HG03060 (cell line): ENCODE measurements around the gene PLPP6.

Experiments
- ATAC-seq: cut with Tn5 transposase; IDR thresholded peaks from one replicate; pipeline ENCODE4 v1.9.1; 2021; ENCODE audit warnings: low read depth, moderate number of reproducible peaks; ENCODE audit not compliant: unreplicated experiment

Gene PLPP6

DNA sequence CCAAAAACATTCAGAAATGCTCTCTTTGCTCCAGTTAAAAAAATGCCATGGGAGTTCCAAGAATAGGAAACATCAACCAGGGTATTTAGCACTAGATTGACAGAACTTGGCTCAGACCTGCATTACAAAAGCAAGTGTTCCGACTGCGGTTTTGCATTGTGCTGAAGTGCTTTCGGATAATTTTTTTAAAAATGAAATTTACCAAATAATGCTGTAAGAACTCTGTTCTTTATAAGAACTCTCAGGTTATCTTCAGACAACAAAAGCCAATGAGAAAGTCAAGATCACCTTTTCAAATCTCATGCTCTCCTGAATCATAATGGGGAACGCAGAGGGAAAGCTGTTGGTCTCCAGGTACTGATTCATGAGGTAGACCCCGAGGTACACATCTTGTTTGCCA is 483 bp upstream of the PLPP6 start:
- no peak for ATAC-seq

- no peak for ATAC-seq
These were observed 1.1 kb downstream of the PLPP6 start for GRCh38 chr9:4662989-4663792.

GRCh38 chr9:4663956-4664355 is 1.9 kb downstream of the PLPP6 start:
- ATAC-seq: no peak

- no peak for ATAC-seq
These were observed 3.3 kb downstream of the PLPP6 start for GRCh38 chr9:4665357-4665756.

DNA sequence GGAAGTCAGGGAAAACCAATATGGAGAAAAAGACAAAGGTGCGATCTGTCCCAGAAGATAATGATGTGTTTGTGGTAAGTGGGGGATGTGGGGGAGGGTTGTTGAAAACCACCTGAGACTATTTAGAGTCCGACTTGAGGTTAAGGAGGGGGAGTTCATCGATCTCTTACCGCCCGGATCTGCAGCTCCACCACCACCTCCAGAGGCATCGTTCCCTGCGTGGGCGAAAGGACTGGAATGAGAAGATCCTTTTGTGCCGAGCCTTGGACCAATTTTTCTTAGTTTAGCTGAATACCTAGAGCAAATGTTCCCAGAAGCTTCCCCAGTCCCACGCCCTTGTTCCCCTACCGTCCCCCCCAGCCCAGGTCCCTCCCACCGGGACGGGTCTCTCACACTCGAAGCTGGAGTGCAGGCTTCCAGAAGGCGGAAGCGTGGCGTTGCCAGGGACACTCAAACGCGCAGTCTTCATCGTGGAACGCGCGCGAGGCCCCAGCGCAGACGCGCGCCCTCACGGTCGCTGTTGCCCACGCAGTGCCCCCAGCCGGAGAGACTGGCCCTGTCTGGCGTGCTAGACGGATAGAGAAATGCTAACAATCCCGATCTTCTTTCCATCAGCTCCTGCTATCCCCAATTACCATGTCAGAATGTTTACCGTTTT is 4.1 kb downstream of the PLPP6 start, which contains the start of gene SPATA6L:
Gene SPATA6L, minus strand, starts transcription at position 439 of the 658 bp plus-strand sequence. Its CDS starts 230 bp downstream, at position 209.
- ATAC-seq: no peak

DNA sequence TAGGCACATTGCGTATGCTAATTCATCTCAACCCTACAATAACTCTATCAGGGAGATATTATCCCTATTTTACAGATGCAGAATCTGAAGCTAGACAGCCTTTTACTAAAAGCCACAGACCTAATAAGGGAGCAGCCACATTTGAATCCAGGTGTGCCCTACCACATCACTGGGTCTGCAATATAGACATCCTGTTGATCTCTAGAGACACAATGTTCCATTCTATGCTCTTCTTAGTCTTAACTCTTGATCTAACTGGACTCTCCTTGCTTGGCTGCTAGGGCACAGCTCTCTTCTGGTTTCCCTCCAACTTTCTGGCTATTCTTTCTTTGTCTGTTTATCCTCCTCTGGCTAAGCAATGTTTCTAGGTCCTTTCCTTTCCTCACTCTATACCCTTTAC is 5.6 kb downstream of the PLPP6 start:
- no peak for ATAC-seq

- ATAC-seq: no peak
These were observed 6.5 kb downstream of the PLPP6 start for GRCh38 chr9:4668604-4669003.

GRCh38 chr9:4669890-4670289 is 7.8 kb downstream of the PLPP6 start:
- no peak for ATAC-seq

DNA sequence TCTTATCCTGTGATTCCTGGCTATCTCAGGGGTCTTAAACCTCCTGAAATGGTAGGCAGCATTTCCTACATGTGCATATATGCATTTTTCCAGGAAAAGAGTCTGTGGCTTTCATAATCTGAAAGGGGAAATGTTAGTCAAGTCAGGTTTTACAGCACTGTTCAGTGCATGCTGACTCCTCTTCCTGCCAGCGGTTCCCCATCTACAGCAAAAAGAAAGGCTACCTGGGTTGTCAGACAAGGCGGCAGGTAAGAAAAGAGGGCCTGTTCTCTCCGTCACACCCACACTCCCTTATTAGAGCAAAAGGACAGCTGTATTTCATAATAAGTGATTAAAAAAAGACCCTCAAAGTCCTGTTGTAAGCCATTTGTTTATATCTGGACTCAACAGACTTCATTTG is 8.5 kb downstream of the PLPP6 start:
- no peak for ATAC-seq

GRCh38 chr9:4671737-4672136 is 9.6 kb downstream of the PLPP6 start:
- no peak for ATAC-seq

DNA sequence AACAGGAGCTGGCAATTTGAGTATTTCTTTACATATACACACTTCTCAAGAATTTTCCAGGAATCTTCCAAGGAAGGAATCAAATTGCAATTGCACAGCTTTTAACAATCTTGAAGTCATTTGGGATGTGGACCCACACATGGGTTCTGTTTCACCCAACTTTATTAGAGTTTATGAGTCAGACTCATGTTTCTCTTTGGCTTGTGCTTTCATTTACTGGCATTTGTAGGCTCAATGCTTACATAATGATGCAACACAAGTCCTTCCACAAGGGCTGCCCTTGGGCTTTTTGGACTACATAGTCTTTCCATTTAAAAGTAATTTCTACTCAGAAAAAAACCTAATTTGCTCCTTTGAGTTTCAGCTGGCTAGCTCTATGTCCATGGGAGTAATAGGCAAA is 12.7 kb downstream of the PLPP6 start:
- no peak for ATAC-seq

GRCh38 chr9:4677392-4677791 is 15.3 kb downstream of the PLPP6 start:
- ATAC-seq: no peak

DNA sequence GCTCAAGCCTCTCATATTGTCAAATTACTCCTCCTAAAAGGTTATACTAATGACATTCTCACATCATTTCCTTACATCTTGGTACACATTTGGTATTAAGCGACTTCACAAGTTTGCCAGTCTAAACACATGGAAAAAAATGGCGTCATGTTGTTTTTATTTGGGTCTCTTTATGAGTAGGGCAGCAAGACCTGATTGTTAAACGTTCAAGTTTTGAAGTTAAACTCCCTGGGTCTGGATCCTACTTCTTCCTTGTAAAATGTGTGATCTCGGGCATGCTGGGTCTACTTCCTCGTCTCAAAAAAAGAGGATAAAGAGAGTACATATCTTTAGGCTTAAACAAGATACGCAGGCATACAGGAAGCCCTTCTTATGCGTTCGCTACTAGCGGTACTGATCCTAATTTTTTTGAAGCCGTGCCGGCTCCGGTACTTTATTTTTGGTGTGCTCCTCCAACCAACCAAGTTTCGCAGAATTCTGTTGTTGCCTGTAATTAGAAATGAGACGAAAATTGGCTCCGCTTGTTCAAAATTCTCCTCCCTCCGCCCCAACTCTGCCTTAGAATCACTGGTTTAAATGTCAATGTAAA is 16.7 kb downstream of the PLPP6 start:
- ATAC-seq: no peak

- peak; percentile 80 for ATAC-seq
These were observed 17.4 kb downstream of the PLPP6 start, which contains the start of gene CDC37L1 for GRCh38 chr9:4679268-4680172. Gene CDC37L1 (plus strand): TSS chr9:4679569. CDS start chr9:4679768, 199 bp downstream.

DNA sequence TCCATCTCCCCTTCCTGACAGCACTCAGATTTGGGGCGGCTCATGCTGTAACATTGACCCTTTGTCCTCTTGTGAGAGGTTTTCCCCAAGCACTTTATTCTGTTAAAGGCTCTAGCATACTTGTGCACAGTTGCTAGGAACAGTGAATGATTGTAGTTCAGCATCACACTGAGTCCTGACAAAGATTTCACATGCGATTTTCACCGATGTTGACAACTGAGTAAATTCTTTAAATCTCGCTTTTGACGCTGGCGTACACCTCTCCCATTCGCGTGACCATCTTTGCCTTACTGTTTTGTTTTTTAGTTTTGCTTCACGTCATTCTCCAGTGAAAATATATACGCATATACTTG is 18.1 kb downstream of the PLPP6 start:
- ATAC-seq: no peak

DNA sequence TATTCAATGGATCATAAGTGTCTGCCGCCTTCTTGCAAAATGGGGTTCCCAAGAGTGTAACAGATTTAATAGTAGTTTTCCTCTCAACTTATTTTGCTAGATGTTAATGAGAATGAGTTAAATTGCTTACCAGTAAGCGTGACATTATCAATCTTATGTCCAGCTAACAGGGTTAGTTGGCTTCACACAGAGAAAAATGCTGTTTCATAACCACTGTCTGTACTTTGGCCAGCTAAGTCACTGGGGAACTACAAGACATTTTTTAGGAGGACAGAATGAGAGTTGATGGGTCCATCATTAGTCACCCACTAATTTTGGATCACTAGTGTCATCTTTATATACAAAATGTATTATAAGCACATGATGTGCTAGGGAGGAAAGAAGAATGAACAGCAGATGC is 18.7 kb downstream of the PLPP6 start:
- no peak for ATAC-seq

DNA sequence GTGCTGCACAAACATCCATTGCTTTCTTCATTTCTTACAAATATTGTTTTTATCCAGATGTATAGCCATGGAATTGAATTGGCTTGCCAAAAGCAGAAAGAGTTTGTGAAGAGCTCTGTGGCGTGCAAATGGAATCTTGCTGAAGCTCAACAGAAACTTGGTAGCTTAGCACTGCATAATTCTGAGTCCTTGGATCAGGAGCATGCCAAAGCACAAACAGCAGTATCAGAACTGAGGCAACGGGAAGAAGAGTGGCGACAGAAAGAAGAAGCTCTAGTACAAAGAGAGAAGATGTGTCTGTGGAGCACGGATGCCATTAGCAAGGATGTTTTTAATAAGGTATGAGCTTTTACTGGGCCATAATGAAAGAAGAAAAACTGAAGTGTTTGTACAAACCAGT is 22.7 kb downstream of the PLPP6 start:
- no peak for ATAC-seq

DNA sequence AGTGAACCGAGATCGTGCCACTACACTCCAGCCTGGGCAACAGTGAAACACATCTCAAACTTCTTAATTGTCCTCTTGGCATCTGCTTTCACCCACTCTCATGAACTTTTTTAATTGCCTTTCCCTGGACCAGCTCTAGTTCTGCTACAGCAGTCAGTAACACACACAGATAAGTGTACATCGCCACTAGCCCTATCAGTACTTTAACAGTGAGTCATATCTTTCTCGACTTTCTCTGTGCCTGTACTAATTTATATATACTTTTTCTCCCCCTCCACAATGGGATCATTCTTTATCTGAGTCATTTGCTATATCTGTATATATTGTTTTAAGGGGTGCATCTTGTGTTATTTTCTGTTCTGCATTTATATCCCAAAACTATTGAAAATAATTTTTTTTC is 24.0 kb downstream of the PLPP6 start:
- ATAC-seq: no peak

DNA sequence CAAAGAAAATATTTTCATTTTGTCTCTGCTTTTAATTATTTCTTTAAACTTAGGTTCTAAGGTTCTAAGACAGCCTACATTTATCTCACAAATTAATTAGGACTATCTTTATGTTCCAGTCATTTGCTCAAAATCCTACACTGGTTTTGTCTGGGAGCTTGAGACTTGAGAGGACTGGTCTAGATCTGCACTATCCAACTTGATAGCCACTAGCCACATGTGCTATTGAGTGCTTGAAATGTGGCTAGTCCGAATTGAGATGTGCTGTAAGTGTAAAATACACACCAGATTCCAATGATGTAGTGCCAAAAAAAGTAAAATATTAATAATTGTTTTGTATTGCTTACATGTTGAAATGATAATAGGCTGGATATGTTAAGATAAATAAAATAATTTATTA is 24.5 kb downstream of the PLPP6 start:
- no peak for ATAC-seq

DNA sequence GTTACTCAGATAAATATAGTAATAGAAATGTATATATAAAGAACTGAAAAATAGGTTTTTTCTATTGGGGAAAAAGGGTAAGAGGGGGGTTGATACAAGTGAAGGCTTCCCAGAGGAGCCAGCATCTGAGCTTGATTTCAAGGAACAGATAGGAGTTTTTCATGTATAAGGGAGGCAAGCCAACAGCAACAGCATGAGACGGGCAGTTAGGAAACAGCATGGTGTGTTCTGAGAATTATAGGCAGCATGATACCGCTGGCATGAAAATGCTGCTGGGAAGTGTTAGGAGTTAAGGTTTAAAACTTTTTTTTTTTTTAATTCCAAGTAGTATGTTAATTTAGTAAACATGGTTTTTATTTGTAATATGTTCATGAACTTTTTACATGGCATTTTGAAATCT is 26.9 kb downstream of the PLPP6 start:
- ATAC-seq: no peak

DNA sequence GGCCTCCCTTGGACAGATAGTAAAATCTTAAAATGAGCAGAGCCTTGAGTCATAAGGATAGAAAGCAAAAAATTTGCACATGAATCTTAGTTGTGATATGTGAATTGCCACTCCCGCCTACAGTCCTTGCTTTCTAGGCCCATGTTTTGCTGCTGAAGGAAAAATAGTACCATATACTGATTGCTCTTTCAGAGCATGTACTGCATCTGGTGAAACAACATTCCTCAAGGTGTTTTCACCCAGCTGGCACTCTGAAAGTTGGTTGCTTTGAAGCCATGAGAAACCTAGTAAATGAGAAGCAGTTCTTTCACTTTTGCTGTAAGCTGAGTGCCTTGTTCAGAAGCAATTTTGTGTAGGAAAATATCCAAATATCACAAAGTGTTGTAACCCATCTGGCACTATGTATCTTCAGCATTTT is 27.6 kb downstream of the PLPP6 start:
- peak; percentile 50 for ATAC-seq
